Gastroesophageal sphincter (tissue), 4 donors: ENCODE measurements around the gene SLC17A9. TPM values are rescaled to one million over a fixed set of nuclear protein-coding genes. Genes with fewer than 3 reads are reported as not detected.

Experiments
- ATAC-seq: fragments of 150-250 bp; one replicate; pipeline ENCODE4 v1.9.1; 2016; ENCODE audit warnings: mild to moderate bottlenecking, moderate library complexity
- H3K27ac ChIP-seq, 4 donors: fragments of 200-600 bp; sonication (generic) in 3 of 4; 1 replicate in 3 of 4; 2 replicates in 1 of 4; pipeline ENCODE4 v1.5.1; 2016 to 2019
- H3K27me3 ChIP-seq: fragments of 200-600 bp; sonication (generic); one replicate; pipeline ENCODE4 v1.5.1; 2019
- H3K36me3 ChIP-seq, 2 donors: fragments of 200-600 bp; sonication (generic); one replicate each; pipeline ENCODE4 v1.5.1; 2019; ENCODE audit warnings: control low read depth in 1 of 2
- H3K4me1 ChIP-seq, 3 donors: fragments of 200-600 bp; sonication (generic); 1 replicate in 2 of 3; 2 replicates in 1 of 3; pipeline ENCODE4 v1.5.1; 2016 to 2019; ENCODE audit warnings: control low read depth in 2 of 3
- H3K4me3 ChIP-seq, 2 donors: fragments of 200-600 bp; sonication (generic); one replicate each; pipeline ENCODE4 v1.5.1; 2019; ENCODE audit warnings: mild to moderate bottlenecking in 1 of 2, moderate library complexity in 1 of 2
- H3K9me3 ChIP-seq, 3 donors: fragments of 200-600 bp; sonication (generic); one replicate each; pipeline ENCODE4 v1.5.1; 2017 to 2019; ENCODE audit warnings: control low read depth in 2 of 3
- CTCF ChIP-seq, 4 experiments: fragments of 200-600 bp in 2 of 4; fragments of 450-650 bp in 2 of 4; sonication (generic) in 1 of 4; IDR thresholded peaks; one replicate each; pipeline ENCODE4 v1.5.1; 2017 to 2019; ENCODE audit warnings: antibody characterized with exemption in 4 of 4, mild to moderate bottlenecking in 2 of 4, moderate library complexity in 2 of 4
- EP300 ChIP-seq: sonication (generic); formaldehyde crosslinking; IDR thresholded peaks from one replicate; pipeline ENCODE4 v1.6.1; 2017; ENCODE audit warnings: antibody characterized with exemption, mild to moderate bottlenecking
- POLR2A ChIP-seq, 2 donors: fragments of 450-650 bp; IDR thresholded peaks; one replicate each; pipeline ENCODE4 v1.6.1; 2017; ENCODE audit warnings: antibody characterized with exemption in 2 of 2, mild to moderate bottlenecking in 2 of 2, moderate library complexity in 1 of 2
- POLR2AphosphoS5 ChIP-seq: sonication (generic); formaldehyde crosslinking; IDR thresholded peaks from one replicate; pipeline ENCODE4 v1.6.1; 2017; ENCODE audit warnings: antibody characterized with exemption
- WGBS, 2 donors: methylation state at CpG; one replicate each; pipeline ENCODE4 v1.1.5; 2018; ENCODE audit warnings: low coverage in 1 of 2; 5-methylcytosine and 5-hydroxymethylcytosine counted together
- total RNA-seq, 4 donors: library from RNA; depleted of rRNA; stranded (reverse); fragments of >200 nt; gene quantifications; one replicate each; pipeline ENCODE4 v1.1.0, GENCODE V29; 2016

The SLC17A9 gene
- total RNA-seq, 4 donors from 2014 or later, result 1.3 to 4.6 (median 2.8) TPM

- Histone ChIP-seq H3K4me3 (no peak overlapping the region), H3K27me3 (no peaks in the 10 kb centered on the region), H3K27ac (no peak overlapping the region), H3K9me3 (no peaks in the 10 kb centered on the region), H3K36me3 (peaks cover 0 to 84% of the 10 kb centered on the region in 2 donors), H3K4me1 (peaks cover 0 to 43% (median 7%) of the 10 kb centered on the region in 3 donors)
- TF ChIP-seq CTCF (IDR thresholded peaks at IDR 0.05), result no peak
- no peak for TF ChIP-seq EP300
- no peak for TF ChIP-seq POLR2A (IDR thresholded peaks at IDR 0.05)
- ATAC-seq, result no peak
- 44 to 90% methylated on average over 2 to 7 of the region's 8 CpGs for WGBS, 2 donors
Observed at GRCh38 chr20:62944184-62944583, 8.3 kb upstream of the SLC17A9 start.

- ATAC-seq, result no peak
- no peak for TF ChIP-seq CTCF (IDR thresholded peaks at IDR 0.05)
- TF ChIP-seq POLR2AphosphoS5, result no peak
- no peak for TF ChIP-seq EP300
- TF ChIP-seq POLR2A (IDR thresholded peaks at IDR 0.05), result no peak
- Histone ChIP-seq H3K27ac (no peak overlapping the region), H3K9me3 (no peaks in the 10 kb centered on the region), H3K4me3 (no peak overlapping the region), H3K36me3 (peaks cover 0 to 89% of the 10 kb centered on the region in 2 donors), H3K27me3 (no peaks in the 10 kb centered on the region), H3K4me1 (peaks cover 0 to 38% (median 2%) of the 10 kb centered on the region in 3 donors)
- 75 to 90% methylated on average over 8 to 10 of the region's 10 CpGs for WGBS, 2 donors
Observed at GRCh38 chr20:62944746-62945145, 7.8 kb upstream of the SLC17A9 start.

GRCh38 chr20:62945771-62946339 lies 6.7 kb upstream of the SLC17A9 start:
- ATAC-seq, result no peak
- TF ChIP-seq POLR2AphosphoS5 (no peak), EP300 (no peak), POLR2A (IDR thresholded peaks at IDR 0.05) (no peak), CTCF (IDR thresholded peaks at IDR 0.05) (no peak)
- H3K27ac ChIP-seq, result no peak overlapping the region
- 93% methylated on average over 14 of the region's 25 CpGs; no CpG with 5 or more reads in 1 of the 2 donors for WGBS, 2 donors
- no peaks in the 10 kb centered on the region for H3K27me3 ChIP-seq
- no peaks in the 10 kb centered on the region for H3K9me3 ChIP-seq
- H3K4me3 ChIP-seq, result no peak overlapping the region
- H3K36me3 ChIP-seq, result peaks cover 0 to 100% of the 10 kb centered on the region in 2 donors
- H3K4me1 ChIP-seq, result peaks cover 0 to 27% (median 0%) of the 10 kb centered on the region in 3 donors

- H3K4me1 ChIP-seq, result peaks cover 0 to 19% (median under 1%) of the 10 kb centered on the region in 3 donors
- TF ChIP-seq CTCF (IDR thresholded peaks at IDR 0.05) (no peak), POLR2AphosphoS5 (no peak), EP300 (no peak), POLR2A (IDR thresholded peaks at IDR 0.05) (no peak)
- WGBS, 2 donors, result 67 to 73% methylated on average over 10 of the region's 10 CpGs
Observed at GRCh38 chr20:62946918-62947317, 5.6 kb upstream of the SLC17A9 start.

GRCh38 chr20:62947532-62948300 lies 4.8 kb upstream of the SLC17A9 start:
- TF ChIP-seq POLR2A (IDR thresholded peaks at IDR 0.05) (no peak), EP300 (no peak), POLR2AphosphoS5 (no peak), CTCF (IDR thresholded peaks at IDR 0.05) (no peak)
- H3K27me3 ChIP-seq, result no peaks in the 10 kb centered on the region
- H3K4me1 ChIP-seq, result peaks cover 0 to 21% (median 9%) of the 10 kb centered on the region in 3 donors
- WGBS, 2 donors, result 84 to 86% methylated on average over 14 to 15 of the region's 17 CpGs
- no peak for ATAC-seq
- H3K27ac ChIP-seq, result no peak overlapping the region
- H3K36me3 ChIP-seq, result peaks cover 0 to 84% of the 10 kb centered on the region in 2 donors
- no peaks in the 10 kb centered on the region for H3K9me3 ChIP-seq
- no peak overlapping the region for H3K4me3 ChIP-seq

More at GRCh38 chr20:62946918-62947317, 5.6 kb upstream of the SLC17A9 start:
- H3K9me3 ChIP-seq, result no peaks in the 10 kb centered on the region
- no peak overlapping the region for H3K27ac ChIP-seq
- no peaks in the 10 kb centered on the region for H3K27me3 ChIP-seq
- H3K36me3 ChIP-seq, result peaks cover 0 to 92% of the 10 kb centered on the region in 2 donors
- no peak for ATAC-seq
- no peak overlapping the region for H3K4me3 ChIP-seq
